Activated T-cell treated with anti-CD3 and anti-CD28 coated beads, Interleukin-2, amount 50 U/mL, for 24 hours (primary cell): ENCODE data around the gene TMEM220.
"Not testable (repeated sequence)": the region's sequence is repeated elsewhere in the genome, so short reads cannot be mapped to it uniquely, and the experiment has no call there.

ENCODE experiments used
- DNase-seq: peaks from one replicate; pipeline ENCODE4 v3.0.0-alpha.2; 2020
- H3K27ac Mint-ChIP-seq: 2 replicates; pipeline ENCODE4 v1.8.0; 2020; ENCODE audit warnings: mild to moderate bottlenecking, mixed read lengths
- H3K27me3 Mint-ChIP-seq: 2 replicates; pipeline ENCODE4 v1.8.0; 2020; ENCODE audit warnings: mixed read lengths
- H3K36me3 Mint-ChIP-seq: 2 replicates; pipeline ENCODE4 v1.8.0; 2020; ENCODE audit warnings: low read depth, mixed read lengths
- H3K4me1 Mint-ChIP-seq: 2 replicates; pipeline ENCODE4 v1.8.0; 2020; ENCODE audit warnings: low read depth, mixed read lengths
- H3K4me3 Mint-ChIP-seq: 2 replicates; pipeline ENCODE4 v1.8.0; 2020; ENCODE audit warnings: mild to moderate bottlenecking, moderate library complexity, mixed read lengths
- H3K9me3 Mint-ChIP-seq: 2 replicates; pipeline ENCODE4 v1.8.0; 2020; ENCODE audit warnings: mixed read lengths

TMEM220 gene

GRCh38 chr17:10743316-10744009 lies 13.6 kb upstream of the TMEM220 start:
- Mint-ChIP-seq H3K27me3 (no peaks in the 10 kb centered on the region), H3K27ac (no peak overlapping the region), H3K4me1 (peaks cover 12% of the 10 kb centered on the region), H3K4me3 (no peak overlapping the region), H3K36me3 (no peaks in the 10 kb centered on the region), H3K9me3 (no peaks in the 10 kb centered on the region)
- no peak for DNase-seq

DNA sequence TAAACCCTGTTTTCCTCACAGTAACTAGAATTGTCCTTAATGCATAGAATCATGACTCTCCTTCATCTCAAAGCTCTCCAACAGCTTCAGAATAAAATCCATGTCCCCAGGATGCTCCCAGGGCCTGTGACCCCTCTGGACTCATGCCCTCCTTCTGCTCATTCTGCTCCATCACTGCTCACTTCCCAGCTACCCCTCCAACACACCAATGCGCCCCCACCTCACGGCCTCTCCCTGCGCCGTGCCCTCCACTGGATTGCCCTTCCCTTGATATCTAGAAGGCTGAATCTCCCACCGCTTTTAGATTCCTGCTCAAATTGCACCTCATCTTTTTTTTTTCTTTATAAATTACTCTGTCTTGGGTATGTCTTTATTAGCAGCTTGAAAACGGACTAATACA lies 12.6 kb upstream of the TMEM220 start:
- H3K4me1 Mint-ChIP-seq = peaks cover 15% of the 10 kb centered on the region
- H3K36me3 Mint-ChIP-seq = no peaks in the 10 kb centered on the region
- H3K27me3 Mint-ChIP-seq = no peaks in the 10 kb centered on the region
- no peak overlapping the region for H3K27ac Mint-ChIP-seq
- H3K4me3 Mint-ChIP-seq = no peak overlapping the region
- H3K9me3 Mint-ChIP-seq = no peaks in the 10 kb centered on the region
- DNase-seq = no peak

GRCh38 chr17:10741416-10742135 lies 11.8 kb upstream of the TMEM220 start:
- Mint-ChIP-seq H3K4me3 (no peak overlapping the region), H3K27ac (no peak overlapping the region), H3K9me3 (no peaks in the 10 kb centered on the region), H3K4me1 (peaks cover 20% of the 10 kb centered on the region), H3K27me3 (no peaks in the 10 kb centered on the region), H3K36me3 (no peaks in the 10 kb centered on the region)
- DNase-seq = no peak

DNA sequence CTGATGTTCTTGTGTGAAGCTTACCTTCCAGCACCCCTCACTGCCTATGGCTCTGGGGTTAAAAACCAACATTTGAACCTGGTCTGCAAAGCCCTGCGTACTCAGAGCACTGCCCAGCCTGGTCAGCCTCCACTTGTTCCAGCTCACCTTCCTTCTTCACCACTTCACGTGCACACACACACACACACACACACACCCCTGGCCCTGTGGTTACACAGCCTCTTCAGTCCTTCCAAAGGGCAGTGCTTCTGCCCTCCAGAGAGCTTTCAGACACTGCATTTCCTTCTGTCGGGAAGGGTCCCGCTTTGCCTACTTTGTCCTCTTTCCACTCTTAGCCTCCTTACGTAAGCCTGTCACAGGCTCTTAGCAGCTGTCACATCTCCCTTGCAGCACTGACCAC lies 9.6 kb upstream of the TMEM220 start:
- Mint-ChIP-seq H3K4me3 (no peak overlapping the region), H3K27me3 (peaks cover 3% of the 10 kb centered on the region), H3K9me3 (no peaks in the 10 kb centered on the region), H3K27ac (no peak overlapping the region), H3K4me1 (peaks cover 11% of the 10 kb centered on the region), H3K36me3 (no peaks in the 10 kb centered on the region)
- DNase-seq = no peak

- no peaks in the 10 kb centered on the region for H3K36me3 Mint-ChIP-seq
- no peak for DNase-seq
- no peak overlapping the region for H3K4me3 Mint-ChIP-seq
- no peaks in the 10 kb centered on the region for H3K9me3 Mint-ChIP-seq
- H3K27me3 Mint-ChIP-seq = peaks cover 4% of the 10 kb centered on the region
- no peak overlapping the region for H3K27ac Mint-ChIP-seq
- H3K4me1 Mint-ChIP-seq = peaks cover 8% of the 10 kb centered on the region
These were observed 8.9 kb upstream of the TMEM220 start for GRCh38 chr17:10738521-10739258.

DNA sequence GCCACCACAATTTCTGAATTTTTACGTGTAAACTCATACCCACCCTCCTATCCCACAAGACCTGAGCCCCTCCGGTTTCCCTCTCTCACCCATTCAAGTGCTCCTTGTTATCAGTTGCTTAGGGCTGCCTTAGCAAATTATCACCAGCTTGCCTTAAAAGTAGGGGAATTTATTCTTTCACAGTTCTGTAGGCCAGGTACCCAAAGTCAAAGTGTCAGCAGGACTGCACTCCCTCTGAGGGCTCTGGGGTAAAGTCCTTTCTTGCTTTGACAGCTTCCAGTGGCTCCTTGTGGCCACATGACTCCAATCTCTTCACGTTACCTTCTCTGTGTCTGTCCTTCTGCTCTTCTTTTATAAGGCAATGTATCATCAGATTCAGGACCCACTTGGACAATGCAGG lies 7.9 kb upstream of the TMEM220 start:
- no peaks in the 10 kb centered on the region for H3K36me3 Mint-ChIP-seq
- no peak for DNase-seq
- no peak overlapping the region for H3K4me3 Mint-ChIP-seq
- no peaks in the 10 kb centered on the region for H3K9me3 Mint-ChIP-seq
- peaks cover 8% of the 10 kb centered on the region for H3K4me1 Mint-ChIP-seq
- no peak overlapping the region for H3K27ac Mint-ChIP-seq
- peaks cover 4% of the 10 kb centered on the region for H3K27me3 Mint-ChIP-seq

DNA sequence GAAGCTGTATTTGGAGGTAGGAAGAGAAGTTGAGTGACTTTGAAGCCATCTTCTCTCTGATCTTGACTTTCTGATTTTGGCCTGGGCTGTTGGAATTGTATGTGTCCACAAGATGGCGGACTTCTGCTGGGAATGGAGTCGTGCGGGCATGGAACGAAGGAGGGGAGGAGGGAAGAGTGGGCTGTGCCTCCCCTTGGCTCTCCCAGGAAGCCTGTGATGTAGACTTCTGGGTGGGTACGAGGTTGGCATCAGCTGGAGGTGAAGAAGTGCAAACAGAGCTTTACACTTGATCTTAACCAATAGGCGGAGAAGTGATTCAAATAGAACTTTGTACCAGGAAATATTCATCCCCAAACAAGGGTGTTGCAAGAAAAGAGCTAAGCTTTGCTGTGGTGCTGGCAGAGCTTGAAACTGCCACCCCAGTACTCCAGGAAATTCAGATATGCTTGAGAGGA lies 7.4 kb upstream of the TMEM220 start:
- peak; percentile 40 for DNase-seq
- Mint-ChIP-seq H3K27me3 (peaks cover 4% of the 10 kb centered on the region), H3K4me3 (no peak overlapping the region), H3K4me1 (peaks cover 8% of the 10 kb centered on the region), H3K27ac (no peak overlapping the region), H3K9me3 (no peaks in the 10 kb centered on the region), H3K36me3 (no peaks in the 10 kb centered on the region)

GRCh38 chr17:10735821-10736220 lies 6.0 kb upstream of the TMEM220 start:
- H3K36me3 Mint-ChIP-seq = no peaks in the 10 kb centered on the region
- peaks cover 12% of the 10 kb centered on the region for H3K4me1 Mint-ChIP-seq
- H3K4me3 Mint-ChIP-seq = no peak overlapping the region
- H3K27ac Mint-ChIP-seq = no peak overlapping the region
- DNase-seq = no peak
- peaks cover 4% of the 10 kb centered on the region for H3K27me3 Mint-ChIP-seq
- no peaks in the 10 kb centered on the region for H3K9me3 Mint-ChIP-seq

GRCh38 chr17:10735251-10735650 lies 5.4 kb upstream of the TMEM220 start:
- no peak overlapping the region for H3K27ac Mint-ChIP-seq
- peaks cover 17% of the 10 kb centered on the region for H3K4me1 Mint-ChIP-seq
- no peaks in the 10 kb centered on the region for H3K9me3 Mint-ChIP-seq
- H3K4me3 Mint-ChIP-seq = no peak overlapping the region
- no peak for DNase-seq
- no peaks in the 10 kb centered on the region for H3K36me3 Mint-ChIP-seq
- H3K27me3 Mint-ChIP-seq = peaks cover 4% of the 10 kb centered on the region

DNA sequence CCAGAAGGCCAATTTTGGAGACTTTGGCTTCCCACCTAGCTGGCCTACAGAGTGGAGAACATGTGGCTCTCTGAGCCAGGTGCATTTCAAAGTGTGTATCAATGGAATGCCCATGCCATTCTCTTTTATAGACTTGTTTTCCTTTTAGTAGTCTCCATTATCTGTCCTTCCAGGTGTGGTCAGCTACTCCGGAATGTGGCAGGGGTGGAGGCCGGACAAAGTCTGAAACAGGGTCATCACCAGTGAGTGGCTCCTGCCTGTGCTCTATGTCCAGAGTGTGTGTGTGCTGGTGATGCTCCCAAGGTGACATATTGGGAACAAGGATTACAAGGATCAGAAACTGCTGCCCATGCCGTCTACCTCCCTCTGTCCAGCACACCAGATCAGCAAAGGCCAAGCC lies 3.8 kb upstream of the TMEM220 start:
- Mint-ChIP-seq H3K36me3 (no peaks in the 10 kb centered on the region), H3K27me3 (peaks cover 4% of the 10 kb centered on the region), H3K27ac (no peak overlapping the region), H3K4me1 (peaks cover 25% of the 10 kb centered on the region), H3K9me3 (no peaks in the 10 kb centered on the region), H3K4me3 (no peak overlapping the region)
- DNase-seq = no peak

DNA sequence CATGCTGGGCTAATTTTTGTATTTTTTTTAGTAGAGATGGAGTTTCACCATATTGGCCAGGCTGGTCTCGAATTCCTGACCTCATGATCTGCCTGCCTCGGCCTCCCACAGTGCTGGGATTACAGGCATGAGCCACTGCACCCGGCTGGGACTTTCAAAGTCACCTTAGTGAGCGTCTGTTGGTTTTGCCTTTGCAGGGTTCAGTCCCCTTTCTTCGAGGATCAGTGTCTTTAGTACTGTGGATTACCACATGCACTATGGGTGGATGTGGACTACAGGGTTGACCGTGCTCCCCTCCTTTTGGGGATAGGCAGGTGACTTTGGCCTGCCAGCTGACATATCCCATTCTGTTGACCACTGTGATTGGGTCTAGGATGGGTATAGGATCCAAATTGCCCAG lies 2.3 kb upstream of the TMEM220 start:
- H3K27ac Mint-ChIP-seq = not testable (repeated sequence)

DNA sequence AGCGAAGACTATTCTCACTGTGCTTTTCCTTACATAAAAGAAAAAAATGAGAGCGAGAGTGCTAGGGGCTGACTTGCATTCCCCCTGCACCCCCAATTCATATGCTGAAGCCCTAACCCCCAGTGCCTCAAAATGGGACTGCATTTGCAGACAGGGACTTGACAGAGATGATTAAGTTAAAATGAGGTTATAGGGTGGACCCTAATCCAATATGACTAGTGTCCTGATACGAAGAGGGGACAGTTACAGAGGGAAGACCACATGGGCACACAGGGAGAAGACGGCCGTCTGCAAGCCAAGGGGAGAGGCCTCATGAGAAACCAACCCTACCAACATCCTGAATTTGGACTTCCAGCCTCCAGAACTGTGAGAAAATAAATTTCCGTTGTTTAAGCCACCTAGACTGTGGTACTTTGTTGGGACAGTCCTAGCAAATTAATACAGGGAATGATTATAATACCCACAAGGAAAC lies 1.6 kb upstream of the TMEM220 start:
- Mint-ChIP-seq H3K27me3 (peaks cover 4% of the 10 kb centered on the region), H3K36me3 (no peaks in the 10 kb centered on the region), H3K4me3 (peak overlapping the region; percentile 83), H3K27ac (peak overlapping the region; percentile 34), H3K9me3 (no peaks in the 10 kb centered on the region), H3K4me1 (peaks cover 30% of the 10 kb centered on the region)
- no peak for DNase-seq

More for the DNA sequence above, 2.3 kb upstream of the TMEM220 start:
- not testable (repeated sequence) for H3K27me3 Mint-ChIP-seq, H3K4me3 Mint-ChIP-seq, H3K36me3 Mint-ChIP-seq, DNase-seq, H3K9me3 Mint-ChIP-seq
- H3K4me1 Mint-ChIP-seq = peaks cover 26% of the 10 kb centered on the region

DNA sequence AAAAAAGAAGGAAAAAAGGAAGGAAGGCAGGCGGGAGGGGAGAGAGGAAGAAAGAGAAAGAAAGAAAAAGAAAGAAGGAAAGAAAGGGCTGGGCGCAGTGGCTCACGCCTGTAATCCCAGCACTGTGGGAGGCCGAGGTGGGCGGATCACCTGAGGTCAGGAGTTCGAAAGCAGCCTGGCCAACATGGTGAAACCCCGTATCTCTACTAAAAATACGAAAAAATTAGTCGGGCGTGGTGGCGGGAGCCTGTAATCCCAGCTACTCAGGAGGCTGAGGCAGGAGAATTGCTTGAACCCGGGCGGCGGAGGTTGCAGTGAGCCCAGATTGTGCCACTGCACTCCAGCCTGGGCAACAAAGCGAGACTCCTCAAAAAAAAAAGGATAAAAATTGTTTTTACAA lies 424 bp upstream of the TMEM220 start:
- H3K27me3 Mint-ChIP-seq, H3K36me3 Mint-ChIP-seq, H3K9me3 Mint-ChIP-seq: not testable (repeated sequence)
- peak overlapping the region; percentile 83 for H3K4me3 Mint-ChIP-seq
- peak; percentile 49 for DNase-seq
- peak overlapping the region; percentile 85 for H3K27ac Mint-ChIP-seq
- peaks cover 35% of the 10 kb centered on the region for H3K4me1 Mint-ChIP-seq

- Mint-ChIP-seq H3K27me3 (no peaks in the 10 kb centered on the region), H3K27ac (no peak overlapping the region), H3K9me3 (no peaks in the 10 kb centered on the region), H3K4me3 (no peak overlapping the region), H3K4me1 (peaks cover 35% of the 10 kb centered on the region), H3K36me3 (peaks cover 4% of the 10 kb centered on the region)
- DNase-seq = no peak
These were observed 1.4 kb downstream of the TMEM220 start for GRCh38 chr17:10728331-10728892.
